Breast epithelium (tissue), 4 donors: Measurements from ENCODE around the gene ISG20L2. TPM values are rescaled to one million over a fixed set of nuclear protein-coding genes. Genes with fewer than 3 reads are reported as not detected.
"Not testable (repeated sequence)": the region's sequence is repeated elsewhere in the genome, so short reads cannot be mapped to it uniquely, and the experiment has no call there.

ENCODE experiments used
- DNase-seq, 2 donors: peaks; one replicate each; pipeline ENCODE4 v3.0.0-alpha.2; 2019; ENCODE audit warnings: low spot score in 2 of 2
- H3K27ac ChIP-seq, 2 donors: fragments of 200-600 bp; sonication (generic) in 1 of 2; one replicate each; pipeline ENCODE4 v1.5.1; 2016 to 2019; ENCODE audit warnings: mild to moderate bottlenecking in 1 of 2
- H3K27me3 ChIP-seq, 2 donors: fragments of 200-600 bp; sonication (generic) in 1 of 2; one replicate each; pipeline versions ENCODE4 v1.5.1 to v1.6.0; 2017 to 2019; ENCODE audit warnings: control low read depth in 1 of 2, mild to moderate bottlenecking in 1 of 2
- H3K36me3 ChIP-seq: fragments of 200-600 bp; one replicate; pipeline ENCODE4 v1.5.1; 2019
- H3K4me1 ChIP-seq, 2 donors: fragments of 200-600 bp; sonication (generic); one replicate each; pipeline ENCODE4 v1.5.1; 2016 to 2019; ENCODE audit warnings: control low read depth in 1 of 2
- H3K4me3 ChIP-seq, 3 donors: fragments of 200-600 bp; sonication (generic); 1 replicate in 2 of 3; 2 replicates in 1 of 3; pipeline ENCODE4 v1.5.1; 2016 to 2019; ENCODE audit warnings: mild to moderate bottlenecking in 3 of 3, moderate library complexity in 2 of 3
- H3K9me3 ChIP-seq, 2 donors: fragments of 200-600 bp; sonication (generic) in 1 of 2; one replicate each; pipeline ENCODE4 v1.5.1; 2016 to 2019; ENCODE audit warnings: control low read depth in 1 of 2
- CTCF ChIP-seq, 3 donors: fragments of 450-650 bp; IDR thresholded peaks; one replicate each; pipeline ENCODE4 v1.5.1; 2016 to 2017; ENCODE audit warnings: antibody characterized with exemption in 3 of 3, mild to moderate bottlenecking in 3 of 3, moderate library complexity in 3 of 3
- POLR2A ChIP-seq: fragments of 450-650 bp; IDR thresholded peaks from one replicate; pipeline ENCODE4 v1.6.1; 2016; ENCODE audit warnings: antibody characterized with exemption, mild to moderate bottlenecking, moderate library complexity
- POLR2AphosphoS5 ChIP-seq, 3 donors: sonication (generic); formaldehyde crosslinking; IDR thresholded peaks; one replicate each; pipeline ENCODE4 v1.6.1; 2017; ENCODE audit warnings: antibody characterized with exemption in 3 of 3
- intact Hi-C: fragments of 100-400 bp; cut with DNase I; formaldehyde crosslinking; loops from one replicate; pipeline ENCODE4 v1.15.1; 2023; ENCODE audit warnings: low total_unique reads
- total RNA-seq, 3 donors: library from RNA; depleted of rRNA; stranded (reverse); fragments of >200 nt; gene quantifications; one replicate each; pipeline ENCODE4 v1.1.0, GENCODE V29; 2016

The ISG20L2 gene
- total RNA-seq, 3 donors from 2014 or later, result 13.6 to 25.2 (median 21.0) TPM

- H3K36me3 ChIP-seq, result no peaks in the 10 kb centered on the region
- TF ChIP-seq POLR2AphosphoS5 (IDR thresholded peaks at IDR 0.05), result no peak
- no peak for TF ChIP-seq CTCF (IDR thresholded peaks at IDR 0.05)
- no peak for TF ChIP-seq POLR2A
- H3K9me3 ChIP-seq, result no peaks in the 10 kb centered on the region
- intact Hi-C loops, result no loop called here
- peak overlapping the region; percentile 87 to 96 for H3K27ac ChIP-seq
- H3K27me3 ChIP-seq, result no peaks in the 10 kb centered on the region
- no peak for DNase-seq
- peak overlapping the region; percentile 86 to 98 (median 95) for H3K4me3 ChIP-seq
- peaks cover 0 to 12% of the 10 kb centered on the region in 2 donors for H3K4me1 ChIP-seq
These were observed 37.9 kb upstream of the ISG20L2 start for GRCh38 chr1:156766298-156767100.

DNA sequence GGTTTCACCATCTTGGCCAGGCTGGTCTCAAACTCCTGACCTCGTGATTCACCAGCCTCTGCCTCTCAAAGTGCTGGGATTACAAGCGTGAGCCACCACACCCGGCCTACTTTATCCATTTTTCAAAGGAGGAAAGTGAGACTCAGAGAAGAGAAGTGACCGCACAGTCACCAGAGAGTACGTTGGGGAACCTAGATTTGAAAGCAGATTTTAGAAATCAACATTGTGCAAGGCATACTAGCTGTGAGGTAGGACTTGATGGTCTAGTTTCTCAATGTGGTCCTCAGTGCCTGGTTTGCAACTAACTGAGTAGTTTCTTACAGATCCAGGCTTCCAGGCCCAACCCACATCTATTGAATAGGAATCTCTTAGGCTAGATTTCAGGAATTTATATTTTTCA, 37.1 kb upstream of the ISG20L2 start:
- peak overlapping the region in 1 of 3 donors; percentile 95 for H3K4me3 ChIP-seq
- H3K27ac ChIP-seq, result no peak overlapping the region
- no peak for DNase-seq
- H3K4me1 ChIP-seq, result peaks cover 0 to 12% of the 10 kb centered on the region in 2 donors
- no peaks in the 10 kb centered on the region for H3K36me3 ChIP-seq
- TF ChIP-seq CTCF (IDR thresholded peaks at IDR 0.05), result no peak
- H3K27me3 ChIP-seq, result no peaks in the 10 kb centered on the region
- intact Hi-C loops, result no loop called here
- no peaks in the 10 kb centered on the region for H3K9me3 ChIP-seq

GRCh38 chr1:156765136-156765535, 36.6 kb upstream of the ISG20L2 start:
- H3K4me3 ChIP-seq, H3K9me3 ChIP-seq, DNase-seq, H3K27ac ChIP-seq, H3K27me3 ChIP-seq, H3K36me3 ChIP-seq, intact Hi-C loops: not testable (repeated sequence)
- peaks cover 0 to 12% of the 10 kb centered on the region in 2 donors for H3K4me1 ChIP-seq

DNA sequence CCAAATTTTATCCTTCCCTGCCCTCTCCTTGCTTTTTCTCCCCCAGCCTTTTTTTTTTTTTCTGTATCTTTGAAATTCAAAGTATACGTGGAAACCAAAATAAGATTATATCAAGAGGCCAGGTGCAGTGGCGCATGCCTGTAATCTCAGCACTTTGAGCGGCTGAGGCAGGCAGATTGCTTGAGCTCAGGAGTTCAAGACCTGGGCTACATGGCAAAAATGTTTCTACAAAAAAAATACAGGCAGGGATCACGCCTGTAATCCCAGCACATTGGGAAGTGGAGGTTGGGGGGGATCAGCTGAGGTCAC, 32.2 kb upstream of the ISG20L2 start:
- Histone ChIP-seq H3K4me3 (no peak overlapping the region), H3K36me3 (no peaks in the 10 kb centered on the region), H3K4me1 (no peaks in the 10 kb centered on the region), H3K27me3 (no peaks in the 10 kb centered on the region), H3K9me3 (no peaks in the 10 kb centered on the region), H3K27ac (no peak overlapping the region)
- intact Hi-C loops, result no loop called here
- TF ChIP-seq POLR2A, result no peak
- TF ChIP-seq CTCF (IDR thresholded peaks at IDR 0.05), result no peak
- TF ChIP-seq POLR2AphosphoS5 (IDR thresholded peaks at IDR 0.05), result no peak
- DNase-seq, result no peak

DNA sequence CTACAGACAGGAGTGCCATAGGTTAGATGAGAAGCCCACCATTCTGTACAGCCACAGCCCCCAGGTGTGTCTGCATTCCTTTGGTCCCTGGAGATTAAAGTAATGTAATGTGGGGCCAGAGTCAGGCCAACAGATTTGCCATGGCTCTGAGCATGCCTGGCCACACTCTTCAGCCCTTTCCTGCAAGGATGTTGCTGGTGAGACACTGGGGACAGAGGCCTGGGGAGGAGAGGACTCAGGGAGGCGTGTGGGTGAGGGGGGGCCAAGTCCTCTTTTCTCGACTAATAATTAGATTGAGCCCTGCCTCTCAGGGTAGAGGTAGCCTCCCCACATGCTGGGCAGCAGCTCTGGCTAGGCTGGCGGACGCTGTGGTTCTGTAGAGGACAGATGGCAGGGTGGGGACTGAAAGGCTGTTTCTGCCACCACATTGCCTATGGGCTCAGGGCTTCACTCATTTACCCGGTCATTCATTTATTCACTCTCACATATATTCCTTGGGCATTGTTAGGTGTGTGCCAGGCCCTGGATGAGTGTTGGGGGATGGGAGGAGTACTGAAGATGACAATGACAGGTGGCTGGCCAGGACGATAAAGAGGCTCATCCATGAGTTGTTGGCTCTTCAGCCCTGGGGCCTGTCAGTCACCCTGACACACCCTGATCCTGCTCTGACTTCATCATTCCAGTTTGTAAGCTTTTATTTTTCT, 31.7 kb upstream of the ISG20L2 start:
- Histone ChIP-seq H3K4me3 (no peak overlapping the region), H3K4me1 (no peaks in the 10 kb centered on the region), H3K9me3 (no peaks in the 10 kb centered on the region), H3K36me3 (no peaks in the 10 kb centered on the region), H3K27me3 (no peaks in the 10 kb centered on the region), H3K27ac (no peak overlapping the region)
- TF ChIP-seq POLR2A (no peak), CTCF (IDR thresholded peaks at IDR 0.05) (no peak), POLR2AphosphoS5 (IDR thresholded peaks at IDR 0.05) (no peak)
- DNase-seq, result no peak
- intact Hi-C loops, result no loop called here

DNA sequence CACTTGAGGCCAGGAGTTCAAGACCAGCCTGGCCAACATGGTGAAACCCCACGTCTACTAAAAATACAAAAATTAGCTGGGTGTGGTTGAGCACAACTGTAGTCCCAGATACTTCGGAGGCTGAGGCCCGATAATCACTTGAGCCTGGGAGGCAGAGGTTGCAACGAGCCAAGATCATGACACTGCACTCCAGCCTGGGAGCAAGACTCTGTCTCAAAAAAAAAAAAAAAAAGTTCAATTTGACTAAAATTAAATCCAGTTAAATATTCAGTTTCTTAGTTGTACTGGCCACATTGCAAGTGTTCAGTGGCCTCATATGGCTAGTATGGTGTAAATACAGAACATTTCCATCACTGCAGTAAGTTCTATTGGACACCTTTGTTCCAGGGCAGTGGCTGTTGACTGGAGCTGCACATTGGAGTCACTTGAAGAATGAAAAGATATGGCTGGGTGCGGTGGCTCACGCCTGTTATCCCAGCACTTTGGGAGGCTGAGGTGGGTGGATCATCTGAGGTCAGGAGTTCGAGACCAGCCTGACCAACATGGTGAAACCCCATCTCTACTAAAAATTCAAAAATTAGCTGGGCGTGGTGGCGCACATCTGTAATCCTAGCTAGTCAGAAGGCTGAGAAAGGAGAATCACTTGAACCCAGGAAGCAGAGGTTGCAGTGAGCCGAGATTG, 29.1 kb upstream of the ISG20L2 start:
- H3K36me3 ChIP-seq, intact Hi-C loops, H3K27me3 ChIP-seq, H3K27ac ChIP-seq, H3K4me1 ChIP-seq, H3K4me3 ChIP-seq, H3K9me3 ChIP-seq, DNase-seq: not testable (repeated sequence)
